SK-N-MC (cell line): ENCODE results near the gene PPP2R5D.

Source experiments
- EZH2 ChIP-seq: fragments of 200-600 bp; sonication (generic); IDR thresholded peaks from one replicate; pipeline ENCODE4 v1.6.1; 2017; ENCODE audit warnings: antibody characterized with exemption
- FOXP2 ChIP-seq: optimal IDR thresholded peaks from 2 replicates; pipeline ENCODE3; 2011; ENCODE audit warnings: mild to moderate bottlenecking, moderate library complexity; ENCODE audit not compliant: insufficient read depth; ENCODE audit errors: extremely low read length, control extremely low read depth
- POLR2AphosphoS5 ChIP-seq: IDR thresholded peaks from 2 replicates; pipeline ENCODE4 v1.6.1; 2012; ENCODE audit warnings: mild to moderate bottlenecking, low read depth, low read length, borderline replicate concordance

DNA sequence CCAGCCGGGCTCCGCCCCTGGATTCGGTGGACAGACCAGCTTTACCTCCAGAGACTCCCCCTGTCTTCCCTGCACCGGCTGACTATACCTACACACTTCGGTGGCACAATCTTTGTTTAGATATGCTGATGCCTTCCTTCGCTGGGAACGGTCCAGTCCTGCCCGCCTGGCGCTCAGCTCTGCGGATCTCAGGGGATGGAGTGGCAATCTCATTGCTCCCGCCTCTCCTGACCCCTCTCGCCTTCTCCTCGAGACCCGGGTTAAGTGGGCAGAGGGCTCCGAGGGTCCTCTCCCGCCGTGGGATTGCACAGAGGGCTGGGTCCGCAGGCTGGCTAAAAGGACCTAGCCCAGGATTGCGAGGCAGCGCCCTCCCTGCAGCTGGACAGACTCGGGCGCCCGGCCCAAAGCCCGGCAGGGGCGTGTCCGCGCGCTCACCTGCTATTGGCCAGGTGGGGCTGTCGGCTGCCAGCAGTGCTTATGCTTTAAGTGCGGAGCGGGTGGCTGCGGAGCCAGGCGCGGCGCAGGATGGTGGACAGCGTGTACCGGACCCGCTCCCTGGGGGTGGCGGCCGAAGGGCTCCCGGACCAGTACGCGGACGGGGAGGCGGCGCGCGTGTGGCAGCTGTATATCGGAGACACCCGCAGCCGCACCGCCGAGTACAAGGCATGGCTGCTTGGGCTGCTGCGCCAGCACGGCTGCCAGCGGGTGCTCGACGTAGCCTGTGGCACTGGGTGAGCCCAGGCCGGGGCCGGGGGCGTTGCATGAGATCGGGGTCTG, 23.9 kb upstream of the PPP2R5D start, which contains the start of gene GNMT:
- TF ChIP-seq EZH2 (no peak), POLR2AphosphoS5 (no peak), FOXP2 (no peak)
